ENCODE results near the gene NFAM1. TPM values are rescaled to one million over a fixed set of nuclear protein-coding genes. Genes with fewer than 3 reads are reported as not detected.

The NFAM1 gene
- polyA plus RNA-seq, 1 of the 3 experiments (the other 2 are of a cell fraction): 0.02 TPM

DNA sequence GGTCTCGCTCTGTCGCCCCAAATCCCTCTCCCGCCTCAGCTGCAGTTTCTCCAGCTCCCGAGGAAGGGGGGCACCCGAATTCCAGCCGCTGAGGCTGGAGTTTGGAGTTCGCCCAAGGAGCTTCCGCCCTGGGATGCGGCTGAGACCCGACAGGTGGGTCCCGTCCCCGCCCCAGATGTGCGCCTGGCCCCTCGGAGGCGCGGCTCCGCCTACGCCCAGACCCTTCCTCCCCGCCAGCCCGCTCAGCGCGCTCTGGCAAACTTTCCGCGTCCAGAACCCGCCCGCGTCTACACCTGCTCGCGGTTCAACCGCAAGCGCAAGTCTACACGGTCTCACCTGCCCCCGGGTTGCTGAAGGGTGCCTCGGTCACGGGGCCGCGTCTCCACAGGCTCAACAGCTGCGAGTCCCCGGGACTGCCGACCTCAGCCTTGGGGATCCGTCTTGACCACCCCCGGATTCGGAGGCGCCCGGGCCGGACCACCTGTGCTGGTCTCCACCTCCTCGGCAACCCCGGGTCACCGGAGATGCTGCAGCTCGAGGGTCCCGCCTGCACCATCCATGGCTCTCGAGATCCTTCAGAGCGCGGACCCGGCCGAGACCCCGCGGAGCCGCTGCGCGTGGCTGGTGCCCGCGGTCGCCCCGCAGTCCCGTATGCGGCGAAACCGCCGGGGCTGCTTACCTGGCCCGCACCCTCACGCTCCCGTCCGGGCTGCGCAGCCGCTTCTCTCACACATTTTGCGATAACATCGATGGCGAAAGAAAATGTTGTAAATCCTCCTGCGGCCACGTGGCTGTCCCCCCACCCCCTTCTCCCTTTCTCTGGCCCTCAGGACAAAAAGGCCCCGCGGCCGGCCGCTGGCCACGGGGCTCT is 63.6 kb downstream of the NFAM1 start:
- Histone ChIP-seq H3K4me1 (ENCODE audit: control insufficient read depth in 1 of 2, insufficient read depth in 2 of 2, low read depth in 1 of 2, low read length in 1 of 2) (peaks cover 0 to 45% of the 10 kb centered on the region in 2 experiments; a peak in 2 of 4 replicates), H3F3A (replicated peaks; ENCODE audit: insufficient read depth) (no peaks in the 10 kb centered on the region), H2AFZ (ENCODE audit: low read depth) (peak overlapping the region; percentile 51; the same call in 1 of the 2 replicates), H3K27ac (ENCODE audit: low read depth in 2 of 2, low read length in 1 of 2) (no peak overlapping the region; a peak in 1 of 4 replicates), H3K9me2 (no peaks in the 10 kb centered on the region), H3K36me3 (replicated peaks in 1 of 2; ENCODE audit: control insufficient read depth in 1 of 2, insufficient read depth in 2 of 2, low read length in 1 of 2) (no peaks in the 10 kb centered on the region), H3K27me3 (ENCODE audit: insufficient read depth) (no peaks in the 10 kb centered on the region), H3K4me2 (peak overlapping the region; percentile 78), H4K20me1 (ENCODE audit: insufficient read depth) (no peaks in the 10 kb centered on the region), H3K9me3 (no peaks in the 10 kb centered on the region), H3K4me3 (ENCODE audit: low read depth in 2 of 2, low read length in 1 of 2) (peak overlapping the region; percentile 54 to 55), H3K79me2 (ENCODE audit: insufficient read depth) (no peaks in the 10 kb centered on the region), H3K9ac (no peak overlapping the region)
- no CpG with 5 or more reads among the region's 86 CpGs for WGBS (ENCODE audit: low lambda C conversion rate)
- no peak for DNase-seq
- CTCF ChIA-PET: interaction anchor here (0.6 to 2.6 kb wide), 6 partner anchors 16 to 198 kb away, joined by 3 to 8 read pairs (median 4); no protein-coding TSS in a partner anchor
- POLR2A ChIA-PET: interaction anchor here (1.4 kb wide), 1 partner anchor 75 kb away, joined by 4 read pairs; no protein-coding TSS in a partner anchor
- TF ChIP-seq SMC3 (IDR thresholded peaks at IDR 0.05; ENCODE audit: low read depth, low read length): no peak
- TF ChIP-seq MXI1 (IDR thresholded peaks at IDR 0.05; ENCODE audit: low read depth, low read length): peak; percentile 52; the same call in 1 of the 2 replicates

DNA sequence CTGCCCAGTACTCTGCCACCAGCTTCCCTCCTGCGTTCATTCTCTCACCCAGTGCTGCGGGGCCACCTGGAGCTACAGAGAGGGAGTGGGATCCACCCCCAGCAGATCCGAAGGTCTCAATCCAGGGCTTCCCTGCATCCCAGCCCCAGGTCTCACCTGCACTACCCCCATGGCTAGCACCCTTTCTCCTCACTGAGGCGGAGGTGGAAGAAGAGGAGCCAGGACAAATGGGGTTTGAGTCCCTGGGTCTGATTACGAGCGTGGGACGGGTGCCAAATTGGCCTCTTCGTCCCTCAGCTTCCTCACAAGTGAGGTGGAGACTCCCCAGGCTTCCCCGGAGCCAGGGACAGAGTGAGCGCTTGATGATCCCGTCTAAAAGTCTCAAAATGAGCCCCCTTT is 64.2 kb downstream of the NFAM1 start:
- H3K27me3 ChIP-seq (ENCODE audit: insufficient read depth): no peaks in the 10 kb centered on the region
- TF ChIP-seq RAD21 (IDR thresholded peaks at IDR 0.05; ENCODE audit: low read length): peak; percentile 27
- TF ChIP-seq EP300 (IDR thresholded peaks at IDR 0.05; ENCODE audit: borderline replicate concordance in 1 of 2, low read depth in 1 of 2, low read length in 1 of 2): no peak

GRCh38 chr22:42366806-42367581 is 65.2 kb downstream of the NFAM1 start:
- no peak overlapping the region for H3K4me3 ChIP-seq (ENCODE audit: low read depth in 2 of 2, low read length in 1 of 2)
- no peaks in the 10 kb centered on the region for H3F3A ChIP-seq (replicated peaks; ENCODE audit: insufficient read depth)
- H3K9me3 ChIP-seq: no peaks in the 10 kb centered on the region
- H3K9me2 ChIP-seq: no peaks in the 10 kb centered on the region
- no peaks in the 10 kb centered on the region for H4K20me1 ChIP-seq (ENCODE audit: insufficient read depth)
- DNase-seq: no peak
- POLR2A ChIA-PET: no interaction called here
- H2AFZ ChIP-seq (ENCODE audit: low read depth): no peak overlapping the region
- H3K9ac ChIP-seq: no peak overlapping the region
- H3K27me3 ChIP-seq (ENCODE audit: insufficient read depth): no peaks in the 10 kb centered on the region
- H3K79me2 ChIP-seq (ENCODE audit: insufficient read depth): no peaks in the 10 kb centered on the region
- CTCF ChIA-PET: interaction anchor here (1.0 to 2.6 kb wide), 5 partner anchors 17 to 89 kb away, joined by 3 to 8 read pairs (median 5); no protein-coding TSS in a partner anchor
- WGBS (ENCODE audit: low lambda C conversion rate): 80% methylated on average over 2 of the region's 8 CpGs
- no peaks in the 10 kb centered on the region for H3K36me3 ChIP-seq (replicated peaks in 1 of 2; ENCODE audit: control insufficient read depth in 1 of 2, insufficient read depth in 2 of 2, low read length in 1 of 2)
- H3K4me2 ChIP-seq: no peak overlapping the region
- H3K27ac ChIP-seq (ENCODE audit: low read depth in 2 of 2, low read length in 1 of 2): peak overlapping the region in 1 of 2 experiments; percentile 43; a peak in 1 of 4 replicates
- H3K4me1 ChIP-seq (ENCODE audit: control insufficient read depth in 1 of 2, insufficient read depth in 2 of 2, low read depth in 1 of 2, low read length in 1 of 2): peaks cover 0 to 45% of the 10 kb centered on the region in 2 experiments; a peak in 2 of 4 replicates
- no peak for TF ChIP-seq NFIC (IDR thresholded peaks at IDR 0.05; ENCODE audit: borderline replicate concordance)
- TF ChIP-seq REST (IDR thresholded peaks at IDR 0.05; ENCODE audit: low read depth, low read length): no peak
- no peak for TF ChIP-seq MEF2A (IDR thresholded peaks at IDR 0.05; ENCODE audit: borderline replicate concordance, low read depth)
- TF ChIP-seq TEAD4 (IDR thresholded peaks at IDR 0.05; ENCODE audit: borderline replicate concordance, insufficient read depth): no peak
- no peak for TF ChIP-seq EZH2phosphoT487 (IDR thresholded peaks at IDR 0.05; ENCODE audit: borderline replicate concordance, low read depth)
- no peak for TF ChIP-seq POLR2AphosphoS5 (IDR thresholded peaks at IDR 0.05; ENCODE audit: low read depth, low read length)
- no peak for TF ChIP-seq NRF1 (IDR thresholded peaks at IDR 0.05; ENCODE audit: low read depth, low read length)
- TF ChIP-seq FOXJ3 (CRISPR knock-in tag; IDR thresholded peaks at IDR 0.05): no peak

More for the DNA sequence above, 64.2 kb downstream of the NFAM1 start:
- no peak for DNase-seq
- Histone ChIP-seq H3K4me3 (ENCODE audit: low read depth in 2 of 2, low read length in 1 of 2) (peak overlapping the region; percentile 54 to 55; a peak in 3 of 4 replicates), H2AFZ (ENCODE audit: low read depth) (no peak overlapping the region), H4K20me1 (ENCODE audit: insufficient read depth) (no peaks in the 10 kb centered on the region), H3K4me2 (peak overlapping the region; percentile 78; the same call in 1 of the 2 replicates), H3F3A (replicated peaks; ENCODE audit: insufficient read depth) (no peaks in the 10 kb centered on the region), H3K9me2 (no peaks in the 10 kb centered on the region), H3K9me3 (no peaks in the 10 kb centered on the region), H3K27ac (ENCODE audit: low read depth in 2 of 2, low read length in 1 of 2) (no peak overlapping the region; a peak in 1 of 4 replicates), H3K9ac (no peak overlapping the region), H3K36me3 (replicated peaks in 1 of 2; ENCODE audit: control insufficient read depth in 1 of 2, insufficient read depth in 2 of 2, low read length in 1 of 2) (no peaks in the 10 kb centered on the region), H3K79me2 (ENCODE audit: insufficient read depth) (no peaks in the 10 kb centered on the region), H3K4me1 (ENCODE audit: control insufficient read depth in 1 of 2, insufficient read depth in 2 of 2, low read depth in 1 of 2, low read length in 1 of 2) (peaks cover 0 to 45% of the 10 kb centered on the region in 2 experiments; a peak in 2 of 4 replicates)
- POLR2A ChIA-PET: no interaction called here
- no CpG with 5 or more reads among the region's 11 CpGs for WGBS (ENCODE audit: low lambda C conversion rate)
- CTCF ChIA-PET: interaction anchor here (0.6 to 2.6 kb wide), 6 partner anchors 16 to 197 kb away, joined by 3 to 8 read pairs (median 4); no protein-coding TSS in a partner anchor

Data from SK-N-SH (cell line).